NCI-H510A treated with DMSO at 0.1 percent for 48 hours (cell line): Measurements from ENCODE around the gene C2orf72.

Source experiments
- DNase-seq: peaks from one replicate; lab custom pipeline; 2025; lab: John Stamatoyannopoulos, UW

C2orf72 gene

GRCh38 chr2:231069379-231070054 is 32.2 kb downstream of the C2orf72 start:
- no peak for DNase-seq

GRCh38 chr2:231084565-231084964 is 47.2 kb downstream of the C2orf72 start:
- DNase-seq = no peak

GRCh38 chr2:231088754-231089153 is 51.4 kb downstream of the C2orf72 start:
- DNase-seq = no peak

- no peak for DNase-seq
Measured at GRCh38 chr2:231093933-231094332, 56.6 kb downstream of the C2orf72 start.

DNA sequence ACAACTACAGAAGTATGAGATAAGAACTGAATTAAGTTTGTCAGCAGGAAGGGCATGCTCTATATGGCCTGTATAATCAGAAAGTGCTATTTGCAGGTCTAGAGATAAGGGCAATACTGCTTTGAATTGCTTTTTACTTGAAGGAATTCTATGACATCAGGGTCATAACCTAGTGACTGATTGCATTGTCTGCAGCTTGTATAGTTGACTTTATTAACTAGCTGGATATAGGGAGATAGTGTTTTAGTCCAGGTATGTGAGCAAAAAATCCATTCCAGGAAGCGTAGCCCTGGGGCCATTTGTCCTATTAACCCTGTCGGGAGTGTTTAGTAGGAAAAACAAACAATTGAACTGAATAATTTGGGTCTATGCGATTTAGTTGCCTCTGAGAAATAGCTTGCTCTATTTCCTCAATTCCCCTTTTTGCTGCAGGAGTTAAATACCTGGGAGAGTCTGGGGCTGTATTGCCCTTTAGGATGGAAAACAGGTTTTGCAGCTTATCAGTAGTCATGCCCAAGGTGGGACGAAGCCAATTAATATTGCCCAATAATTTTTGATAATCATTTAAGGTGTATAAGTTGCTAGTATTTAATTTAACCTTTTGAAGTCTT is 57.5 kb downstream of the C2orf72 start:
- no peak for DNase-seq
